ENCODE results near the gene COL23A1.

COL23A1 gene

GRCh38 chr5:178475422-178475821 is 114.8 kb downstream of the COL23A1 start:
- DNase-seq (ENCODE audit: low spot score) = no peak

GRCh38 chr5:178474562-178475184 is 115.5 kb downstream of the COL23A1 start:
- no peak for DNase-seq (ENCODE audit: low spot score)

GRCh38 chr5:178473854-178474253 is 116.3 kb downstream of the COL23A1 start:
- DNase-seq (ENCODE audit: low spot score) = no peak

GRCh38 chr5:178472138-178472537 is 118.1 kb downstream of the COL23A1 start:
- DNase-seq (ENCODE audit: low spot score) = no peak

GRCh38 chr5:178471711-178472110 is 118.5 kb downstream of the COL23A1 start:
- DNase-seq (ENCODE audit: low spot score) = no peak

GRCh38 chr5:178470760-178471025 is 119.5 kb downstream of the COL23A1 start:
- DNase-seq (ENCODE audit: low spot score) = no peak

GRCh38 chr5:178469975-178470759 is 120.0 kb downstream of the COL23A1 start:
- no peak for DNase-seq (ENCODE audit: low spot score)

- DNase-seq (ENCODE audit: low spot score) = no peak
Observed at GRCh38 chr5:178469011-178469974, 120.9 kb downstream of the COL23A1 start.

GRCh38 chr5:178468196-178468685 is 122.0 kb downstream of the COL23A1 start:
- no peak for DNase-seq (ENCODE audit: low spot score)

GRCh38 chr5:178467568-178468195 is 122.5 kb downstream of the COL23A1 start:
- DNase-seq (ENCODE audit: low spot score) = no peak

- DNase-seq (ENCODE audit: low spot score) = no peak
Observed at GRCh38 chr5:178467205-178467567, 123.0 kb downstream of the COL23A1 start.

GRCh38 chr5:178466342-178466741 is 123.9 kb downstream of the COL23A1 start:
- DNase-seq (ENCODE audit: low spot score) = no peak

- DNase-seq (ENCODE audit: low spot score) = no peak
Observed at GRCh38 chr5:178465861-178466288, 124.3 kb downstream of the COL23A1 start.

GRCh38 chr5:178465228-178465860 is 124.8 kb downstream of the COL23A1 start:
- no peak for DNase-seq (ENCODE audit: low spot score)

GRCh38 chr5:178464431-178465048 is 125.7 kb downstream of the COL23A1 start:
- DNase-seq (ENCODE audit: low spot score) = no peak

GRCh38 chr5:178463321-178464155 is 126.7 kb downstream of the COL23A1 start:
- DNase-seq (ENCODE audit: low spot score) = no peak

GRCh38 chr5:178462816-178463215 is 127.4 kb downstream of the COL23A1 start:
- DNase-seq (ENCODE audit: low spot score) = no peak

GRCh38 chr5:178462076-178462475 is 128.1 kb downstream of the COL23A1 start:
- DNase-seq (ENCODE audit: low spot score) = no peak

- DNase-seq (ENCODE audit: low spot score) = peak; percentile 55
Observed at GRCh38 chr5:178461004-178461730, 129.0 kb downstream of the COL23A1 start.

GRCh38 chr5:178460598-178460997 is 129.6 kb downstream of the COL23A1 start:
- no peak for DNase-seq (ENCODE audit: low spot score)
